Stimulated activated memory B cell treated with anti-CD40 and anti-IgM and Interleukin-4, amounts not matched to agents 10 μg/mL and 1 μg/mL and 100 μg/mL, for 72 hours (primary cell): ENCODE measurements around the gene CDHR4.
A peak's percentile ranks its signal among the peaks of the same experiment; 100 is the strongest.

Experiments used
- ATAC-seq: fragments of 150-1000 bp; cut with Tn5 transposase; 2 replicates; pipeline ENCODE4 v1.10.0; 2021
- H3K27ac Mint-ChIP-seq: one replicate; pipeline ENCODE4 v1.8.0; 2022; ENCODE audit warnings: mild to moderate bottlenecking, mixed read lengths
- H3K27me3 Mint-ChIP-seq: one replicate; pipeline ENCODE4 v1.8.0; 2022; ENCODE audit warnings: mixed read lengths
- H3K36me3 Mint-ChIP-seq: one replicate; pipeline ENCODE4 v1.8.0; 2022; ENCODE audit warnings: mixed read lengths
- H3K4me1 Mint-ChIP-seq: one replicate; pipeline ENCODE4 v1.8.0; 2022; ENCODE audit warnings: mixed read lengths
- H3K4me3 Mint-ChIP-seq: one replicate; pipeline ENCODE4 v1.8.0; 2022; ENCODE audit warnings: mild to moderate bottlenecking, moderate library complexity, mixed read lengths
- H3K9me3 Mint-ChIP-seq: one replicate; pipeline ENCODE4 v1.8.0; 2022; ENCODE audit warnings: mixed read lengths

Gene CDHR4

DNA sequence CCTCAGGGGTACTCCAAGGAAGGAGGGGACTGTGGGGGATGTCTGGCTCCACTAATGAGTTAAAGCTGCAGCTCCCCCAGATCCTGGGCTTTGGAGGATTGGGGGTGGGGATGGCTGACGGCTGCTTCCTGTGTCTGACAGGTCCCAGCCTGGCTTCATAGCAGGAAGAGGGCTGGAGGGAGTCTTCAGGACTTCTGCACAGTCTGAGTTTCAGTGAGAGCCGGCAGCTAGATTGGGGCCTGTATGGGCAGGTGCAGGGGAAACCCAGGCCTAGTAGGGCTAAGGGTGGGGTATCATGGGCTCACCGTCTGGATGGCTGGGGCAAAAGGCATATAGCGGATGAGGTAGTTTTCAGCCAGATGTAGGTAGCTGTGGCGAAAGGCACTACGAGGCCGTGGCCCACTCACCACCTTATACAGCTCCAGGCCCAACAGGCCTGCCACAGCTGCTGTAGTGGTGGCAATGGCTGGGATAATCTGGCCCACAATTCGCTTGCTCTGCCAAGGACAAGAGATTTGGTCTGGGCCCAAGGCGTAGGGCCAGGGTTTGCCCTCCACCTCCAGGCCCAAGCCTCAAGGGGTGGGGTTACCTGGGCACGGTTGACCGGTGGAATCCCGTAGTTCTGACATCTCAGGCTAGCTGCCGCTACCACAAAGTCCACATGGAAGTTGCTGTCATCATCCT lies 7.9 kb upstream of the CDHR4 start:
- H3K4me3 Mint-ChIP-seq = no peak overlapping the region
- H3K4me1 Mint-ChIP-seq = peaks cover 89% of the 10 kb centered on the region
- peak overlapping the region; percentile 88 for H3K27ac Mint-ChIP-seq
- ATAC-seq = no peak
- H3K27me3 Mint-ChIP-seq = no peaks in the 10 kb centered on the region
- no peaks in the 10 kb centered on the region for H3K9me3 Mint-ChIP-seq
- peaks cover 19% of the 10 kb centered on the region for H3K36me3 Mint-ChIP-seq

DNA sequence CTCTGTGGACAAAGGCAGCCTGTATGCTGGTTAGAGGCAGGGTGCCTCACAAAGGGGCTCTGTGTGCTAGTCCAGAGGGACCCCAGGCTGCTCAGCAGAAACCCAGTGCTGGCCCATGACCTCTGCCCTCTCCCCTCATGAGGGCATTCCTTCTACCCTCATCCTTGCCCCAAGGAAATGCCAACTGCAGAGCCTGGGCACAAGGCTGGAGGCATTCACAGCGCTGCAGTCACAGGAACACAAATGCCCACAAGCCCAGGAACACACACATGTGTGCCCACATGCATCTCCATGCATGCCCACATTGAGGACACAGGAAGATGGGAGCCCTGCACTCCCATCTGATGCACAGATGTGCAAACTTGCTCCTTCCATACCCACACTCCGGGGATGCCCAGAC lies 7.2 kb upstream of the CDHR4 start:
- no peak for ATAC-seq
- H3K27ac Mint-ChIP-seq = peak overlapping the region; percentile 88
- H3K9me3 Mint-ChIP-seq = no peaks in the 10 kb centered on the region
- H3K4me3 Mint-ChIP-seq = no peak overlapping the region
- H3K36me3 Mint-ChIP-seq = peaks cover 19% of the 10 kb centered on the region
- peaks cover 89% of the 10 kb centered on the region for H3K4me1 Mint-ChIP-seq
- no peaks in the 10 kb centered on the region for H3K27me3 Mint-ChIP-seq

DNA sequence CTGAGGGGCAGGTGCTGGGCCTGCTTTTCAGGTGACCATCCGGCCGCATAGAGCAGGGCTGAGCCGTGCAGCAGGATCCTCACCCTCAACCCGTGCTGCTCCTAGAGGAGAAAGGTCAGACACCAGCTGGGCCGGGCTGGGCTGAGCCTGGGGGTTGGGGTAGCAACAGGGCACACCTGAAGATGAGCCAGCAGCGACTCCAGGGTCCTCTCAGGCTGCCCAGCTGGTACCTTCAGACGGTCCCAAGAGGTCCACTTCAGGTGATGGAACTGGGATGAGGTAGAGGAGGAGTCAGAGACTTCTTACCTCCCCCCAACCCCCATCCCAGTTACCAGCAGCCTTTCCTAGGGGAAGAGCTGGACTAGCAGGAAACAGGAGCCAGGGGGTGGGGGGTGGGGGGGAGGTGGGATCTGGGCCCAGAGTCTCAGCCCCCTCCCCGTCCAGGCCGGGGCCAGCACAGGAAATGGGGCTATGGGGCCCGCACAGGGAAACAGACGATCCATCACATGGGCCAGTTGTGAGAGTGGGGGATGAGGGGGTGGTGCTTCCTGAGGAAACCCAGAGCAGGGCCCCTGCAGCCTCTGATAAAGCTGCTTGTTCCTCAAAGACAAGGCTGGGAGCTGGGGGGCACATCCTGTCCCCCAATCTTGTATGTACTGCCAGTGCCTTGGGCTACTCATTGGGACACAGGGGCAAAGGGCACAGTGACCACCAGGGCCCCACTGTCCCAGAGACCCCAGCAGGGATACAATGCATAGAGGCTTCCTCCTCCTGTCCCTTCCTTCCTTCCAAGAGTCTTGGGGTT lies 6.4 kb upstream of the CDHR4 start:
- Mint-ChIP-seq H3K36me3 (peaks cover 14% of the 10 kb centered on the region), H3K4me3 (peak overlapping the region; percentile 70), H3K27me3 (no peaks in the 10 kb centered on the region), H3K27ac (peak overlapping the region; percentile 88), H3K9me3 (no peaks in the 10 kb centered on the region), H3K4me1 (peaks cover 83% of the 10 kb centered on the region)
- no peak for ATAC-seq

GRCh38 chr3:49805367-49805782 lies 5.7 kb upstream of the CDHR4 start:
- Mint-ChIP-seq H3K36me3 (peaks cover 9% of the 10 kb centered on the region), H3K27me3 (no peaks in the 10 kb centered on the region), H3K27ac (peak overlapping the region; percentile 88), H3K4me1 (peaks cover 76% of the 10 kb centered on the region), H3K4me3 (peak overlapping the region; percentile 70), H3K9me3 (no peaks in the 10 kb centered on the region)
- ATAC-seq = peak; percentile 56

- Mint-ChIP-seq H3K27ac (peak overlapping the region; percentile 88), H3K27me3 (no peaks in the 10 kb centered on the region), H3K9me3 (no peaks in the 10 kb centered on the region), H3K4me3 (peak overlapping the region; percentile 70), H3K4me1 (peaks cover 67% of the 10 kb centered on the region), H3K36me3 (peaks cover under 1% of the 10 kb centered on the region)
- ATAC-seq = no peak
Observed at GRCh38 chr3:49804141-49805041, 4.7 kb upstream of the CDHR4 start.

- Mint-ChIP-seq H3K36me3 (no peaks in the 10 kb centered on the region), H3K27ac (peak overlapping the region; percentile 88), H3K4me1 (peaks cover 60% of the 10 kb centered on the region), H3K9me3 (no peaks in the 10 kb centered on the region), H3K4me3 (peak overlapping the region; percentile 70), H3K27me3 (no peaks in the 10 kb centered on the region)
- peak; percentile 47 for ATAC-seq
Observed at GRCh38 chr3:49803465-49804140, 3.9 kb upstream of the CDHR4 start.

DNA sequence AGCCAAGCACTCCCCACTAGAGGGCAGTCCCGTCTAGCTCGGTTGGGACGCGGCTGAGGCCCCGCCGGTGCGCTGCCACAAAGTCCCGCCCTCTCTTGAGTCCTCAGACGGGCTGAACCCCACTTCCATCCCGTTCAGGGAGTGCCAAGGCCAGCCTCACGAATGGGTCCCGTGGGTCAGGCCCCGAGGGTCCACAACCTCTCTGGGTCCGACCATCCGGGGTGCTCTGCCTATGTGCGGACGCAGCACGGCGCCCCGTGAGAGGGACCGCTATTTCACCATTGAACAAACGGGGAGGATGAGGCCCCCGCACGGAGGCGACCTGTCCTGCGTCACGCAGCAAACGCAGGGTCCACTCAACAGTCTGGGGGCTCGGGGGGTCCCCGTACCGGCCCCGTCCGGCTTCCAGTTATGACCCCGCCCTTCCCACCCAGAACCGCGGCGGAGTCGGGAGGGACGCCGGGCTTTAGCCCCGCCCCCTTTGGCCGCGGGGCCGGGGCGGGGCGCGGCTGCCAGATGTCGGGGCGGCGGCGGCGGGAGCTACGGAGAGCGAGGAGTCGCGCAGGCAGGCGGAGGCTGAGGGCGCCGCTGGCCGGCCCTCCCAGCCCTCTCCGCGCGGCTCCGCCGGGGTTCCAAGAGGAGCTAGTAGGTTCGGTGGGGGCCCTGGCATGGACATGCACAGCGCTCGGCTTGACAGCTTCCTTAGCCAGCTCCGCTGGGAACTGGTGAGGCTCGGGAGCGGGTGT lies 3.2 kb upstream of the CDHR4 start, which contains the start of gene INKA1:
Gene INKA1 (plus strand): TSS at position 543 of the 746 bp plus-strand sequence. CDS start 132 bp downstream, at position 675.
- ATAC-seq = peak; percentile 85
- Mint-ChIP-seq H3K9me3 (no peaks in the 10 kb centered on the region), H3K27me3 (no peaks in the 10 kb centered on the region), H3K36me3 (no peaks in the 10 kb centered on the region), H3K27ac (peak within 1 kb of the TSS; percentile 88), H3K4me3 (peak within 1 kb of the TSS; percentile 70), H3K4me1 (peaks cover 53% of the 10 kb centered on the region)

GRCh38 chr3:49801160-49801559 lies 1.5 kb upstream of the CDHR4 start:
- no peak overlapping the region for H3K27ac Mint-ChIP-seq
- no peak for ATAC-seq
- peaks cover 35% of the 10 kb centered on the region for H3K4me1 Mint-ChIP-seq
- H3K36me3 Mint-ChIP-seq = no peaks in the 10 kb centered on the region
- H3K27me3 Mint-ChIP-seq = no peaks in the 10 kb centered on the region
- H3K4me3 Mint-ChIP-seq = no peak overlapping the region
- H3K9me3 Mint-ChIP-seq = no peaks in the 10 kb centered on the region

DNA sequence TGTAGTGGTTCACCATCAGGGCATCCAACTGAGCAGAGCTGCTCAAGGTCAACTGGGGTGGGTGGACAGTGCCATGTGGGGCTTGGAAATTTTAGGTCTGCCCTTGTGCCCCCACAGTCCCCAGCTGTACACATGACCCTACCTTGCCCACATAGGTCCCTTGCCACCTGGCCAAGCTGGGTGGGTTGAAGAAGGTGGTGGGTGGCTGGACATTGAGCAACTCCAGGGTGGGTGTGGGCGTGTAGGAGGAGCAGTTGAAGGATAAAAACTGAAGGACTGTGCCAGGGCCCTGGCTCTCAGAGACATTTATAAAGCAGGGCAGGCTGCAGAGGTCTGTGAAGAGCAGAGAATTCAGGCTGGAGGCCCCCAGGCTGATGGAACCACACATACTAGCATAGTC lies 568 bp downstream of the CDHR4 start:
- ATAC-seq = no peak

GRCh38 chr3:49794926-49795905 lies 4.5 kb downstream of the CDHR4 start:
- Mint-ChIP-seq H3K4me3 (no peak overlapping the region), H3K27ac (no peak overlapping the region), H3K36me3 (no peaks in the 10 kb centered on the region), H3K27me3 (no peaks in the 10 kb centered on the region), H3K9me3 (no peaks in the 10 kb centered on the region), H3K4me1 (peaks cover 2% of the 10 kb centered on the region)
- no peak for ATAC-seq

More for the DNA sequence above, 568 bp downstream of the CDHR4 start:
- H3K27me3 Mint-ChIP-seq = no peaks in the 10 kb centered on the region
- H3K27ac Mint-ChIP-seq = no peak overlapping the region
- peaks cover 15% of the 10 kb centered on the region for H3K4me1 Mint-ChIP-seq
- H3K4me3 Mint-ChIP-seq = no peak overlapping the region
- H3K36me3 Mint-ChIP-seq = no peaks in the 10 kb centered on the region
- H3K9me3 Mint-ChIP-seq = no peaks in the 10 kb centered on the region

DNA sequence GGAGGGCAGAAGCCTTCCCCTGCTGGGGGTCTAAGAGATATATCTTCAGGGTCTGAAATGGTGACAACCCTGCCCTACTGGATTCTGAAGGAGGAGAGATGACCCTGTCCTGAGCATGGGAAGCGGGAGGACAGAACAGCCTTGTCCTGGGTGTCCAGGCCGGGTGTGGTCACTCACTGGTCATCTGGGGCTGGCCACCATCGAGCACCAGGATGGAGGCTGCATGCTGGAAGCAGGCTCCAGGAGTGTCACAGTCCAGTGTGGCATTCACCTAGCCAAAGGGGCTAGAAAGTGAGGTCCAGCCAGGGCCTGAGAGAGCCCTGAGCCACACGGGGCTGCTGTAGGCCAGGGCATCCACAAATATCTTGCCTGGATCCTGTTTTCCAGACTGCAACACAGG lies 5.2 kb downstream of the CDHR4 start:
- ATAC-seq = no peak
- H3K9me3 Mint-ChIP-seq = no peaks in the 10 kb centered on the region
- H3K27ac Mint-ChIP-seq = no peak overlapping the region
- no peaks in the 10 kb centered on the region for H3K27me3 Mint-ChIP-seq
- peaks cover 6% of the 10 kb centered on the region for H3K4me1 Mint-ChIP-seq
- H3K36me3 Mint-ChIP-seq = no peaks in the 10 kb centered on the region
- H3K4me3 Mint-ChIP-seq = no peak overlapping the region

DNA sequence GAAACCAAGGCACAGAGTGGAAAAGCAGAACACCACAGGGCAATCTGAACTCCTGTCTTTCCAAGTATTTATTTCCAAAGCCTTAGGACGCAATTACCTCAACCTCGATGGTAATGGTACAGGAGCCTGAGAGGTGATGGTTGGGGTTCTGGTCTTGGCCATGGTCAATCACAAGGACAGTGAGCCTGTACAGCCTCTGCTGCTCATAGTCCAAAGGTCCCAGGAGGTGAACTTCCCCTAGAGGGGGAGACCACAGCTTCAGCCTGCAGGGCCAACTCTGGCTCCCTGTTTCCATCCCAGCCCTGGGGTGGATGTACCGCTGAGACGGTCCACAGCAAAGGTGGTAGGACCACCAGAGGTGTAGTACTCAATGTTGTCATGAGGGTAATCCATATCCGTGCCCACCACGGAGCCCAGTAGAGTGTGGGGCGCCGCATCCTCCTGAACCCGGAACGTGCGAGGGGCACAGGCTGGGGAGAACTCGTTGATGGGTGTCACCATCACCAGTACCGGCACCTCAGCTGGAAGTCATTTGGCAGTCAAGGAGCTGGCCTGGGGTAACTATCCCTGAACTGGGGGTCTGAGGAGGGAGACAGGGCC lies 6.1 kb downstream of the CDHR4 start:
- Mint-ChIP-seq H3K36me3 (no peaks in the 10 kb centered on the region), H3K4me1 (peaks cover 6% of the 10 kb centered on the region), H3K27ac (no peak overlapping the region), H3K4me3 (no peak overlapping the region), H3K27me3 (no peaks in the 10 kb centered on the region), H3K9me3 (no peaks in the 10 kb centered on the region)
- ATAC-seq = no peak
